ENCODE results near the gene TRIM66. TPM values are rescaled to one million over a fixed set of nuclear protein-coding genes. Genes with fewer than 3 reads are reported as not detected.

Gene TRIM66
- total and polyA plus RNA-seq, 10 of the 15 experiments (the other 5 are each of a cell fraction or from before 2014, with no cell fraction given), result 1.7 to 14.5 (median 7.4) TPM

DNA sequence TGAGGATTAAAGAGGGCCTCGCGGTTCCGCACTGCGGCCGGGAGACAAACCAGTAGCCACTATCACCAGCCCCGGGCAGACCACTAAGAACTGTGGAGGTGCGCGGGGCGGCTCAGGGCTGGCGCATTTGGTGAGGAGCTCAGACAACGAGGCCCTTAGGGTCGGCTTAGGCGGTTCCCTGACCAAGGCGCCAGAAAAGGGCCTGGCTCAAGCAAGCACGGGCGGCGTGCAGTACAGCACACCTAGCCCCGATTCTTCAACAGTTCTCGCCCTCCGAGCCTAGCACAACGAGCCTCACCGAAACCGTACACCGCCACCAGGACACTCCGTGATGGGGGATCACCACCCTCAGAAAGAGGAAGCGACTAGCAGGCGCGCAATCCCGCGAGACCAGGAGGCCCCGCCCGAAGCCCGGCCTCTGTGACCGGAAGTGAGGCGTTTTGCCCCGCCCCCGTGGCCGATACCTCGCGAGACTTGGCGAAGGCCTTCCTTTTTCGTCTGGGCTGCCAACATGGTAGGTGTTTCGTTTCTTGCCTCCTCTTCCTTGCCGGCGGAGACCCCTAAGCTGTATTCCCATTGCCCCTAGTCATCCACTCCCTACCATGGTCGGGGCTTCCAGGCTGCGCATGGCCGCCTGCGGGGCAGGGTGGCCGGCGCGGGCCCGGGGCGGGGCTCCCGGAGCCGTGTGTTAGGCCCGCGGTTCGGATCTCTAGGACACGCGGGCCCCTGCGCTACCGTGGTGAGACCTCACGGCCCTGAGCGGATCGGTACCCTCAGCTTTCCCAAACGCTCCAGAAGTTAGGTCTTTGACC is at the start of gene TRIM66, which contains the start of gene RPL27A (continued):
- TF ChIP-seq, protein P1, sequence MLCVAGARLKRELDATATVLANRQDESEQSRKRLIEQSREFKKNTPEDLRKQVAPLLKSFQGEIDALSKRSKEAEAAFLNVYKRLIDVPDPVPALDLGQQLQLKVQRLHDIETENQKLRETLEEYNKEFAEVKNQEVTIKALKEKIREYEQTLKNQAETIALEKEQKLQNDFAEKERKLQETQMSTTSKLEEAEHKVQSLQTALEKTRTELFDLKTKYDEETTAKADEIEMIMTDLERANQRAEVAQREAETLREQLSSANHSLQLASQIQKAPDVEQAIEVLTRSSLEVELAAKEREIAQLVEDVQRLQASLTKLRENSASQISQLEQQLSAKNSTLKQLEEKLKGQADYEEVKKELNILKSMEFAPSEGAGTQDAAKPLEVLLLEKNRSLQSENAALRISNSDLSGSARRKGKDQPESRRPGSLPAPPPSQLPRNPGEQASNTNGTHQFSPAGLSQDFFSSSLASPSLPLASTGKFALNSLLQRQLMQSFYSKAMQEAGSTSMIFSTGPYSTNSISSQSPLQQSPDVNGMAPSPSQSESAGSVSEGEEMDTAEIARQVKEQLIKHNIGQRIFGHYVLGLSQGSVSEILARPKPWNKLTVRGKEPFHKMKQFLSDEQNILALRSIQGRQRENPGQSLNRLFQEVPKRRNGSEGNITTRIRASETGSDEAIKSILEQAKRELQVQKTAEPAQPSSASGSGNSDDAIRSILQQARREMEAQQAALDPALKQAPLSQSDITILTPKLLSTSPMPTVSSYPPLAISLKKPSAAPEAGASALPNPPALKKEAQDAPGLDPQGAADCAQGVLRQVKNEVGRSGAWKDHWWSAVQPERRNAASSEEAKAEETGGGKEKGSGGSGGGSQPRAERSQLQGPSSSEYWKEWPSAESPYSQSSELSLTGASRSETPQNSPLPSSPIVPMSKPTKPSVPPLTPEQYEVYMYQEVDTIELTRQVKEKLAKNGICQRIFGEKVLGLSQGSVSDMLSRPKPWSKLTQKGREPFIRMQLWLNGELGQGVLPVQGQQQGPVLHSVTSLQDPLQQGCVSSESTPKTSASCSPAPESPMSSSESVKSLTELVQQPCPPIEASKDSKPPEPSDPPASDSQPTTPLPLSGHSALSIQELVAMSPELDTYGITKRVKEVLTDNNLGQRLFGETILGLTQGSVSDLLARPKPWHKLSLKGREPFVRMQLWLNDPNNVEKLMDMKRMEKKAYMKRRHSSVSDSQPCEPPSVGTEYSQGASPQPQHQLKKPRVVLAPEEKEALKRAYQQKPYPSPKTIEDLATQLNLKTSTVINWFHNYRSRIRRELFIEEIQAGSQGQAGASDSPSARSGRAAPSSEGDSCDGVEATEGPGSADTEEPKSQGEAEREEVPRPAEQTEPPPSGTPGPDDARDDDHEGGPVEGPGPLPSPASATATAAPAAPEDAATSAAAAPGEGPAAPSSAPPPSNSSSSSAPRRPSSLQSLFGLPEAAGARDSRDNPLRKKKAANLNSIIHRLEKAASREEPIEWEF (IDR thresholded peaks at IDR 0.05; ENCODE audit: insufficient replicate concordance, low read depth, low read length), result no peak
- TF ChIP-seq HCFC1 (IDR thresholded peaks at IDR 0.05; ENCODE audit: low read length) (peak; percentile 64), GABPA (IDR thresholded peaks at IDR 0.05; ENCODE audit: low read depth) (peak; percentile 85), ASH2L (IDR thresholded peaks at IDR 0.05; ENCODE audit: borderline replicate concordance, low read depth) (no peak), SIN3A (IDR thresholded peaks at IDR 0.05; ENCODE audit: low read depth, low read length) (peak; percentile 88), MXI1 (IDR thresholded peaks at IDR 0.05; ENCODE audit: low read depth, low read length) (peak; percentile 65), RUNX3 (IDR thresholded peaks at IDR 0.05; ENCODE audit: low read length) (peak; percentile 54), SMARCA5 (IDR thresholded peaks at IDR 0.05) (peak; percentile 68; the same call in 1 of the 2 replicates), POLR2AphosphoS5 (IDR thresholded peaks at IDR 0.05; ENCODE audit: low read length) (peak; percentile 99), JUND (IDR thresholded peaks at IDR 0.05; ENCODE audit: low read depth, low read length) (no peak), MYC (IDR thresholded peaks at IDR 0.05; ENCODE audit: insufficient read depth, insufficient read length, insufficient replicate concordance, low read length, severe bottlenecking) (peak; percentile 63), ETV6 (conservative IDR thresholded peaks at IDR 0.05 in 1 of 2, IDR thresholded peaks at IDR 0.05 in 1 of 2; ENCODE audit: borderline replicate concordance in 1 of 2, low read depth in 1 of 2) (no peak)
- TF ChIP-seq, protein P2, sequence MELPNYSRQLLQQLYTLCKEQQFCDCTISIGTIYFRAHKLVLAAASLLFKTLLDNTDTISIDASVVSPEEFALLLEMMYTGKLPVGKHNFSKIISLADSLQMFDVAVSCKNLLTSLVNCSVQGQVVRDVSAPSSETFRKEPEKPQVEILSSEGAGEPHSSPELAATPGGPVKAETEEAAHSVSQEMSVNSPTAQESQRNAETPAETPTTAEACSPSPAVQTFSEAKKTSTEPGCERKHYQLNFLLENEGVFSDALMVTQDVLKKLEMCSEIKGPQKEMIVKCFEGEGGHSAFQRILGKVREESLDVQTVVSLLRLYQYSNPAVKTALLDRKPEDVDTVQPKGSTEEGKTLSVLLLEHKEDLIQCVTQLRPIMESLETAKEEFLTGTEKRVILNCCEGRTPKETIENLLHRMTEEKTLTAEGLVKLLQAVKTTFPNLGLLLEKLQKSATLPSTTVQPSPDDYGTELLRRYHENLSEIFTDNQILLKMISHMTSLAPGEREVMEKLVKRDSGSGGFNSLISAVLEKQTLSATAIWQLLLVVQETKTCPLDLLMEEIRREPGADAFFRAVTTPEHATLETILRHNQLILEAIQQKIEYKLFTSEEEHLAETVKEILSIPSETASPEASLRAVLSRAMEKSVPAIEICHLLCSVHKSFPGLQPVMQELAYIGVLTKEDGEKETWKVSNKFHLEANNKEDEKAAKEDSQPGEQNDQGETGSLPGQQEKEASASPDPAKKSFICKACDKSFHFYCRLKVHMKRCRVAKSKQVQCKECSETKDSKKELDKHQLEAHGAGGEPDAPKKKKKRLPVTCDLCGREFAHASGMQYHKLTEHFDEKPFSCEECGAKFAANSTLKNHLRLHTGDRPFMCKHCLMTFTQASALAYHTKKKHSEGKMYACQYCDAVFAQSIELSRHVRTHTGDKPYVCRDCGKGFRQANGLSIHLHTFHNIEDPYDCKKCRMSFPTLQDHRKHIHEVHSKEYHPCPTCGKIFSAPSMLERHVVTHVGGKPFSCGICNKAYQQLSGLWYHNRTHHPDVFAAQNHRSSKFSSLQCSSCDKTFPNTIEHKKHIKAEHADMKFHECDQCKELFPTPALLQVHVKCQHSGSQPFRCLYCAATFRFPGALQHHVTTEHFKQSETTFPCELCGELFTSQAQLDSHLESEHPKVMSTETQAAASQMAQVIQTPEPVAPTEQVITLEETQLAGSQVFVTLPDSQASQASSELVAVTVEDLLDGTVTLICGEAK (IDR thresholded peaks at IDR 0.05; ENCODE audit: borderline replicate concordance), result peak; percentile 85
- TF ChIP-seq, protein P3, sequence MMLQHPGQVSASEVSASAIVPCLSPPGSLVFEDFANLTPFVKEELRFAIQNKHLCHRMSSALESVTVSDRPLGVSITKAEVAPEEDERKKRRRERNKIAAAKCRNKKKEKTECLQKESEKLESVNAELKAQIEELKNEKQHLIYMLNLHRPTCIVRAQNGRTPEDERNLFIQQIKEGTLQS (IDR thresholded peaks at IDR 0.05; ENCODE audit: borderline replicate concordance, extremely low read depth, low read depth, low read length), result no peak
- TF ChIP-seq, protein P4, sequence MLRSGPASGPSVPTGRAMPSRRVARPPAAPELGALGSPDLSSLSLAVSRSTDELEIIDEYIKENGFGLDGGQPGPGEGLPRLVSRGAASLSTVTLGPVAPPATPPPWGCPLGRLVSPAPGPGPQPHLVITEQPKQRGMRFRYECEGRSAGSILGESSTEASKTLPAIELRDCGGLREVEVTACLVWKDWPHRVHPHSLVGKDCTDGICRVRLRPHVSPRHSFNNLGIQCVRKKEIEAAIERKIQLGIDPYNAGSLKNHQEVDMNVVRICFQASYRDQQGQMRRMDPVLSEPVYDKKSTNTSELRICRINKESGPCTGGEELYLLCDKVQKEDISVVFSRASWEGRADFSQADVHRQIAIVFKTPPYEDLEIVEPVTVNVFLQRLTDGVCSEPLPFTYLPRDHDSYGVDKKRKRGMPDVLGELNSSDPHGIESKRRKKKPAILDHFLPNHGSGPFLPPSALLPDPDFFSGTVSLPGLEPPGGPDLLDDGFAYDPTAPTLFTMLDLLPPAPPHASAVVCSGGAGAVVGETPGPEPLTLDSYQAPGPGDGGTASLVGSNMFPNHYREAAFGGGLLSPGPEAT (IDR thresholded peaks at IDR 0.05; ENCODE audit: low read depth), result peak; percentile 72

All from GM12878 (cell line).